Measurements from ENCODE around the gene PDK3.

DNA sequence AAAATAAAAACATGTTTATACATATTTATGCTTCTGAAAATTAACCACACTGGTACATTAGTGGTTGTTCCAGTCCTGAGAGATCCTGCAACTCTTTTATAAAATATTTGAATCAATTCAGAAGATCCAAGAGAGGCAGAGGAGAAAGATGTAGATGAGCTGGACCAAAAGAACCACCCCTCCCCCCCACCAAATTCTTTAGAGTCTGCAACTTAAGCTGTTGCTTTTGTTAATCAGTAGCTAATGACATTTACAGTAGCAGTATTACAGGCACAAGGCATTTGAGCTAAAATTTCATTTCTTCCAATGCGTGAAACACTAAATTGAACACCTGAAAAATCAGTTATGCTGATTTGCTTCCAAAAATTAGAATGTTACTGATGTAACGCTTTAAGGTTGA is 61.5 kb downstream of the PDK3 start:
- TF ChIP-seq, protein P1, sequence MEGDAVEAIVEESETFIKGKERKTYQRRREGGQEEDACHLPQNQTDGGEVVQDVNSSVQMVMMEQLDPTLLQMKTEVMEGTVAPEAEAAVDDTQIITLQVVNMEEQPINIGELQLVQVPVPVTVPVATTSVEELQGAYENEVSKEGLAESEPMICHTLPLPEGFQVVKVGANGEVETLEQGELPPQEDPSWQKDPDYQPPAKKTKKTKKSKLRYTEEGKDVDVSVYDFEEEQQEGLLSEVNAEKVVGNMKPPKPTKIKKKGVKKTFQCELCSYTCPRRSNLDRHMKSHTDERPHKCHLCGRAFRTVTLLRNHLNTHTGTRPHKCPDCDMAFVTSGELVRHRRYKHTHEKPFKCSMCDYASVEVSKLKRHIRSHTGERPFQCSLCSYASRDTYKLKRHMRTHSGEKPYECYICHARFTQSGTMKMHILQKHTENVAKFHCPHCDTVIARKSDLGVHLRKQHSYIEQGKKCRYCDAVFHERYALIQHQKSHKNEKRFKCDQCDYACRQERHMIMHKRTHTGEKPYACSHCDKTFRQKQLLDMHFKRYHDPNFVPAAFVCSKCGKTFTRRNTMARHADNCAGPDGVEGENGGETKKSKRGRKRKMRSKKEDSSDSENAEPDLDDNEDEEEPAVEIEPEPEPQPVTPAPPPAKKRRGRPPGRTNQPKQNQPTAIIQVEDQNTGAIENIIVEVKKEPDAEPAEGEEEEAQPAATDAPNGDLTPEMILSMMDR (IDR thresholded peaks at IDR 0.05) = no peak
- TF ChIP-seq POLR2A (IDR thresholded peaks at IDR 0.05) = no peak
